ENCODE measurements around the gene HSD3B1.

HSD3B1 gene

DNA sequence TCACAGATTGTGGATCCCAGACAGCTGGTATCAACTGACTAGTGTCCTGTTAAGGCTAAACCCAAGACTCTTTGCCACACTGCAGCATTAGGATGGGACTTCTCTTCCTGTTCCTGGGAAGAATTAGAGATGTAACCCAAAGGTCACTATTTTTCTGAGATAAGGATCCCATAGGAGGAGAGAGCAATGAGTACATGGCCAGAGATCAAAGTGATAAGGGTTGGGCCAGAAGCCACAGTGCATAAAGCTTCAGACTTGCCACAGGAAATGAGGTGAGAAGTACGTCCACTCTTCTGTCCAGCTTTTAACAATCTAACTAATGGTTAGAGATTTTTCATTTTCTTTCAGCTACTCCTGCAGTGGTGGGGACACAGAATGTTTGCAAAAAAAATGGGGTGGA is at the start of gene HSD3B1:
TSS of gene HSD3B1 (plus strand) at position 270 of the 400 bp plus-strand sequence. CDS start 267 bp downstream, outside the sequence.
- DNase-seq: no peak

DNA sequence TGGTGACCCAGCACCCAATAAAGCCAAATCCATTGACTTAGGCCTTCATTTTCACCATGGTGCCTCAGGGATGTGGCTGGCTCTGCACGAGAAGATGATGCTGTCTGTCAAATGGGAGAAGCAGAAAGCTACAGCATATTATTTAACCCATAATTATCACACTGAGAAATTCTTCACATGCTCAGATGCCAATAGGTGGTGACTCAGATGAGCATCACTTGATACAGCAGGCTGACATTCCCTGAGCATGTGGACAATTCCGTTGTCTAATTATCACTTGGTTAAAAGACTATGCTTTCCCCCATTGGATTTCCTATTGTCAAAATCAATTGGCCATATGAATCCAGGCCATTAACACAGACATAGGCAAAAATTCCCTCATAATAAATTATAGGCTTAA is 44.0 kb upstream of the HSD3B1 start:
- no peak for DNase-seq

DNA sequence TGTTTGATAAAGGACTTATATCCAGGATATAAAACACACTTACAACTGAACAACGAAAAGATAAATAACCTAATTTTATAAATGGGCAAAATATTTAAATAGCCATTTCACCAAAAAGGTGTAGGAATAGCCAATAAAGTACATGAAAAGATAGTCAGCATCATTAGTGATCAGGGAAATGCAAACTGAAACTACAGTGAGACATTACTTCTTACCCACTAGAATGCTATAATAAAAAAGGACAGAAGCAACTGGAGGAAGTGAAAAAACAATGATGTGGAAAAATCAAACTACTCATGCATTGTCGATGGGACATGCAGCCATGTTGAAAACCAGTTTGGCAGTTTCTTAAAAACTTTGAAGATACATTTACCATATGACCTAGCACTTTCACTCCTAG is 43.4 kb upstream of the HSD3B1 start:
- no peak for DNase-seq

DNA sequence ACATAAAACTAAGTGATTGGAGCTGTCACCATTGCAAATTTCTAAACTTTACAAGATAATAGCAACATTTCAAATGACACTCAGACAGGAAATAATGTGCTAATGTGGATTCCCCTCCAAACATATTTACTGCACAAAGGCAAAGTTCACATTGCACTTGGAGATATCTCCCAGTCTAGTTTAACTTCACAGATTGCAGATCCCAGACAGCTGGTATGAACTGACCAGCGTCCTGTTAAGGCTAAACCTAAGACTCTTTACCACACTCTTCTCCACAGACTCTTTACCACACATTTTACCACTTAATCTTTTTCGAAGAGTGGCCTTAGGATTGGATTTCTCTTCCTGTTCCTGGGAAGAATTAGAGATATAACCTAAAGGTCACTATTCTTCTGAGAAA is 40.6 kb upstream of the HSD3B1 start:
- DNase-seq: no peak

DNA sequence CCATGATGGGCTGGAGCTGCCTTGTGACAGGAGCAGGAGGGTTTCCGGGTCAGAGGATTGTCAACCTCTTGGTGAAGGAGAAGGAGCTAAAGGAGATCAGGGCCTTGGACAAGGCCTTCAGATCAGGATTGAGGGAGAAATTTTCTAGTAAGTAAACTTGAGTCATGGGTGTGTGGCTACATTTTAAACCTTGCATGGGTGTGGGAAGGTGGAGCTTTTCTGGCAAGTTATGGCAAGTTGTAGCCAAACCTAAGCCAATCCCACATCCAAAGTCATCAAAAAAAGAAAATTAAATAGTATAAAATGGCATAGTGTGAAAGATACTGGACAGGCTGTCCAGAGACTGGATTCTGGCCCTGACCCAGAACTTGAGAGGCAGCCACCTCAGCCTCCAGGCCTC is 39.8 kb upstream of the HSD3B1 start:
- DNase-seq: no peak

DNA sequence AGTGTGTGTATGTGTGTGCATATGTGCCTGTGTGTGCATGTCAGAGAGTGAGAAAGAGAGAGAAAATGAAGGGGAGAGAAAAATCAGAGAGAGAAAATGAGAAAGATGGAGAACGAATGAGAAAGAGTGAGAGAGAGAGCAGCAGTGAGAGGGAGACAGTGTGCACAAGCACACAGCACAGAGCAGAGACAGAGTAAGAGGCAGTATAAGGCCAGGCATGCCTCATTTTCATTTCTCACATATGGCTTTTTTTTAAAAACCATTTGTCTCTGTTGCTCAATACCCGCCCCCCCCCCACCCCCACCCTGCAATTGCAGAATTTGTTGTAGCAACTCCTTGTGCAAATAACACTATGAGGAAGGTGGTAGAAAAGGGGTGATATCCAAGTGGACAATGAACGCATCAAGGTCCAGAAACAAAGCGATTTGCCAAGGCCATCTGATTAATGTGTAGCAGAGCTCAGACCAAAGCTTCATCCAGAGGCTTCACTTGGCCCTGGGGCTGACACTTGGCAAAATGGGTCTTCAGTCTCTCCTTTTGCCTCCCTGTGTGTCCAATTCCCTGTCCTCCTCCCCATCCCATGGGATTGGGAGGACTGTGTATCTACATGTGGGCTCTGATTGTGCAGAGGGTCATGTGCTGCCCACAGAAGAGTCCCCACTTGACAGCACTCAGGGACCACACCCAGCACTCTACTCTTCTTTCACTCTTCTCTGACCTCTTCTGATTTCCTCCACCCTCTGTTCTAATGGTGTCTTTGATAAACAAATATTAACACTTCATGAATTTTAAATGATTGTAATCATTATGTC is 38.9 kb upstream of the HSD3B1 start:
- no peak for DNase-seq

DNA sequence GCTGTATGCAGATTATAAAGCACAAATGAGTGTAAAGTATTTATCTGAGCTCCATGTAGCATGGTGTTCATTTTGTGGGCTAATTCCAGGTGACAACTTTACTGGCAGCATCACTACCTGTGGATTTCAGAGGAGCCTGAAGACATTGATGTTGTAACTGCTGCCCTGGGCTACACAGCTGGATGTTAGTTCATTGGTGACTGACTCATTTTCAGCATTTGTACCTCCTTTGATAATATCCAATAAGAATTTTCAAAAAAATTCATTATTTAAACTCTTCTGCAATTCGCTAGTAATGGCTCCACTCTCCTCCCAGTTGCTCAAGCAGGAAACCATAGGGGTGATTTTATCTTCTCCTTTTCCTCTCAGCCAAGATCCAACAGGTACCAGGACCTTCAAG is 37.3 kb upstream of the HSD3B1 start:
- no peak for DNase-seq

DNA sequence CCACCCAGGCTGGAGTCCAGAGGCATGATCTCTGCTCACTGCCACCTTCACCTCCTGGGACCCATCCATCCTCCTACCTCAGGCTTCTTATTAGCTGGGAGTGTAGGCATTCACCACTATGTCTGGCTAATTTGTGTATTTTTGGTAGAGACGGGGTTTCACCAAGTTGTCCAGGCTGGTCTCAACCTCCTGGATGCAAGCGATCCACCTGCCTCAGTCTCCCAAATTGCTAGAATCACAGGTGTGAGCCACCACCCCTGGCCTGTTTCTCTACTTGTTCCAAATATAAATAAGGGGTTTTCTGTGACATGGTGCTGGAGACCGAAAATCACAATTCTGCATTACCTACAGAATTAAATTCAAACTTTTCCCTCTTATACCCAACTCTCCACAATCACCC is 36.6 kb upstream of the HSD3B1 start:
- DNase-seq: no peak

DNA sequence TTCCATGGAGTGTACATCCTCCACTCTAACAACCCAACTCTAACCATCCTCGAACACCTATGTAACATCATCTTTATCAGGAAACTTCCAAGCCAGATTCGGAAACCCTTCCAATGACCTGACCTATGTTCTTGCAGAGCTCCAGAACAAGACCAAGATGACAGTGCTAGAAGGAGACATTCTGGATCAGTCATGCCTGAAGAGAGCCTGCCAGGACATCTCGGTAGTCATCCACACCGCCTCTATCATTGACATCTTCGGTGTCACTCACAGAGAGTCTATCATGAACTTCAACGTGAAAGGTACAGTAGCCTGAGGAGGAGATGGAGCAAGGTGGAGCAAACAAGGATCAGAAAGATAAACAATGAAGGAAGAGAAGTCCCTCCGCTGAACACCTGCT is 36.1 kb upstream of the HSD3B1 start:
- no peak for DNase-seq

DNA sequence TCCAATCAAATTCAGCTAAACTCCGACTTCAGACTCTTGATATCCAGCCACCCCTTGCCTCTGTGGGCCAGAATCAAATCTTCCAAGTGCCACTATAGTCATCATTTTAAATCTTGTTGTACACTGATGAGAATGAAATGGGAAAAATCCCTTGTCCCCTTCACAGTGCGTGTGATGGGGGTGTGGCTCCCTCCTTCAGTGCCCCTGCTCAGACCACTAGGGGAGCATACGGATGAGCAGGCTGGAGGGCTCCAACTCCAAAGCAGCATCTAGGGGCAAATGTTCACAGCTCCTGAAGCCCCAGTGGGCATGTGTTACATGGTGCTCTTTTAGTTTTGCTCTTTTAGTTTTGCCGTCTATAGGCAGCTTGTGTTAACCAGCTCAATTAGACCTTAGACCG is 35.4 kb upstream of the HSD3B1 start:
- no peak for DNase-seq

DNA sequence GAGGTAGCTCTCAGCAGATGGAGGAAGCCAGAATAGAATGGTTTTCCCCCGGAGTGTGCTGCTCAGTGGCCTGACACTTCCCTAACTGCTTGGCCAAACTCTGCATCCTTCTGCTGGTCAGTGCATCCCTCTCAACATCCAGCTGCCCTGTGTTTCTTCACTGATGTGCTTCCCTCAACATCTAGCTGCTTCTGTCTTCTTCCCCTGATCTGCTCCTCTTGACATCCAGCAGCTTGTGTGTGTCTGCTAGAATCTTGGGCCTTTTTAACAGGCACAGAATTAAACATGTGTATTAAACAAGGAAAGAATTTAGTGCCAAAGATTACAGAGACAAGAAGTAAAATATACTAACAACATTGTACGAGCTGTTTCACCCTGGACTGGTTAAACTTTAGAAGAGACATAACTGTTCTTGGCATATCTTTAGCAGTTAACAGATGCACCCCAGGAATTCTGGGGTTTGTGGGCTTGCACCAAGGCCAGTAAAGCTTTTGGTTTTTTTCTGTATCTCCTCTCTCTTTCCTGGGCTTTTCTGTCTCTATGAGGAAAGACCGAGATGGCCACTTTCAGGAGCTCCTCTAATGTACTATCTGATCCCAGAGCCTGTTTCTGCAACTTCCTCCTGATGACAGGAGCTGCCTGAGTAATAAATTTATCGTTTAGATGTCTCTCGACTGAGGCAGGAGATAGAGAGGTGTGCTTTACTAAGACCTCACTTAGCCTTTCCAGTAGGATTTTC is 34.8 kb upstream of the HSD3B1 start:
- DNase-seq: no peak

DNA sequence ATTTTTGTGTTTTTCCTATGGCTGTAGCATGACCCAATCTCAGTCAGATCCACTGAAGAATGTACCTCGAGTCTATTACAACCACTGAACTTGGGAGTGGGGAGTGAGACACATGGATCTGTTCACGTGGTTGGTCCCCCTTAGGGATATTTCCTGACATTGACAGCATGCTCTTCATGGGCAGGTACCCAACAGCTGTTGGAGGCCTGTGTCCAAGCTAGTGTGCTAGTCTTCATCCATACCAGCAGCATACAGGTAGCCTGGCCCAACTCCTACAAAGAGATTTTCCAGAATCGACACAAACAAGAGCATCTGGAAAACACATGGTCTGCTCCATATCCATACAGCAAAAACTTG is 34.2 kb upstream of the HSD3B1 start:
- DNase-seq: no peak

DNA sequence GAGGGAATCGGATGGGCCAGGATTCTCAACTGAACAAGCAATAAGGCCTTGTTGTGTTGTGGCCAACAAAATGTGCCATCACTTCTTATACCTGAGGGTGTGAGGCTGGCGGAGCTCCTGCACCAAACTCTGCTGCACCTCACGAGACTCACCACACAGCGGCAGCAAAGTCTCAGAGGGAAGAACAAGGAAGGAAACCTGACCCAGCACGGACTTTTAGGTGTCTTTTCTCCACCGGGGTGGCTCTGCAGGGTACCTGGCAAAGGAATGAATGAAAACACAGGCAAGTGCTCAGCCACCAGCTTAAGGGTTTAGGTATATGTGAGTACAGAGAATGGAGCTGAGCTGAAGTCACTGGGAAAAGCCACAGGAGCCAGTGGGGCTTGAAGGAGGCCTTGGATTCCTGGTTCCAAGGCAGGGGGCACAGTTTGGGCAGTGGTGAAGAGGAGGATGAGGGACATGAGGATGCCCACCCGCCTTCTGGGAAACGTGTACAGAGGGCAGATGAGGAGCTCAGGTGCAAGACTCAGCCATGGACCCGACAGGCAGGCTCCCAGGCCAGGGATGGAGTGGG is 31.1 kb upstream of the HSD3B1 start:
- peak; percentile 37 to 61 for DNase-seq

DNA sequence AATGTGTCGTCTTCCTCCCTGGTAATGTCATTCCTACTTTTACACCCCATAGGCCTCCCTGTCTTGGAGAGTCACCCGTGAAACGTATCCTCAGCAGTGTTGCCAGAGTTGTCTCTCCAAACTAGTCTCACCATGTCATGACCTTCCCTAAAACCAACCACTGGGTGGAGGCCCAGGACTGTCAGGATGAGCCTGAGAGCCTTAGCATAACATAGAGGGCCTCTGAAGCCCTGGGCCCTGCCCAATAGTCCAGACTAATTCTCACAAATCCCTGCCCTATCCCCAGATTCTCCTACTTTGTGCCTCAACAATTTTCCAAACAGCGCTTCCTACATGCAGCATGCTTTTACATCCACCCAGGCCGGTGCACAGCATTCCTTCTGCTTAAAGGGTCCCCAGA is 29.3 kb upstream of the HSD3B1 start:
- no peak for DNase-seq

DNA sequence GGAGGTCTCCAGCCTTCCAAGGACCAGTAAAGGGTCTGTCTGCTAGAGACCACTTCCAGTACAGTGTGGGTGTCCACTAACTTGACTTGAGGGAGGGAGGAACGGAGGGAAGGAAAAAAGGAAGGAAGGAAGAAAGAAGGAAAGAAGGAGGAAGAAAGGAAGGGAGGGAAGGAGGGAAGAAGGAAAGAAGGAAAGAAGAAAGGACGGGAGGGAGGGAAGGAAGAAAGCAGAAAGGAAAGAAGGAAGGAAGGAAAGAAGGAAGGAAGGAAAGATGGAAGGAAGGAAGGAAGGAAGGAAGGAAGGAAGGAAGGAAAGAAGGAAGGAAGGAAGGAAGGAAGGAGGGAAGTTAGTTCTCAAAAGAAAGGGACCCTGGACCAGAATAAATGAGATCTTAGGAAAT is 26.8 kb upstream of the HSD3B1 start:
- no peak for DNase-seq

DNA sequence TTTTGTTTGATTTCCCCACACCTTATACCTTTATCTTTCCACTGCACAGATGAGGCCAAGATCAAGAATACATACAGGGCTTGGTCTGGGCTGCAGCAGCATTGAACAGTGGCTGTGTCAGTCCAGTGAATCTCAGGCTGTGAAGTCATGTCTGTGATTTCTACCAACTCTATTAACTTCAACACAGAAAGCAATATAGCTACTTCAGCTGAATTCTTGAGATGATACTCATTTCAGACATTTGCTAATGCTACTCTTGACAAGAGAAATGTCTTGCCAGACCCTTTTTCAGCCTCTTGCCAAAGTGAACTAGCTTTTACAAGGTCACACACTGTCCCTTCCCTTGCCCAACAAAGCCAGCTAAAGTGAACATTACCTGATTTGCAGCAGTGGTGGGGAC is 25.1 kb upstream of the HSD3B1 start:
- no peak for DNase-seq

DNA sequence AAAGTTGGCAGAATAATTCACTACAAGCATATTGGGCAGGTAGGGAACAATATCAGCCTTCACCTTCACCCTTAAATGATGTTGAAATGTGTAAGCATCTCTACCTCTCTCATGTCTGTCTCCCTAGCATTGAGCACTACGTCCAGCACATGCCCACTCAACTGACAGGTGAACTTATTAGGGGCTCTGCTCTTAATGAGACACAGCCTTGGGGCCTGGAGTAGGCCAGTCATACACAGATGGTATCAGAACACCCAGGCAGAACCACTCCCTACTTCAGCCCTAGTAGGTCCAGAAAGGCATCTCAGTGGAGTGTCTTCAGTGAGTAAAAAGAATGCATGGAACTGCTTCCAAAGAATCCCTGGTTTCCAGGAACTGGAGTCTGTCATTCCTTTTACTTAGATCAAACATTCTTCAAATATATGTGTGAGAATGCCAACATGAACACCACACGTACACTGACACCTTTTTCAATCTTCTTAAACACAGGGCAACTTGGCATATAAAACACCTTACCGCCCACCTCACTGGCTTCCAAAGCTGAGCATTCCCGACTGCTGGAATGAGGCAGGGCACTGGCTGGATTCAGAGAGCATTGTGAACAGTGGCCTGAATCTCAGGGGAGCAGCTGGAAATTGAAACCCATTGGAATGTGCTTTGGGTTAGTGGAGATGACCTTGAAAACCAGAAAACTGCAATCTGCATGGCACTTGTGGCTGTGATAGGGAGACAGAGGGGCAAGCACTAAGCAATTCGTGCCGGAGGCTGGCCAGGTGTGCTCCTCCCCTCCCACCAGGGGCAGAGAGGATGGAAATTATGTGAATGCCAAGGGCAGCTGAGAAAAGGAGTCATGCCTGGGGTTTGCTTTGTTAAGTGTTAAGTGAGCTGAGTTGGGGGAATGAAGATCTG is 24.2 kb upstream of the HSD3B1 start:
- DNase-seq: no peak

DNA sequence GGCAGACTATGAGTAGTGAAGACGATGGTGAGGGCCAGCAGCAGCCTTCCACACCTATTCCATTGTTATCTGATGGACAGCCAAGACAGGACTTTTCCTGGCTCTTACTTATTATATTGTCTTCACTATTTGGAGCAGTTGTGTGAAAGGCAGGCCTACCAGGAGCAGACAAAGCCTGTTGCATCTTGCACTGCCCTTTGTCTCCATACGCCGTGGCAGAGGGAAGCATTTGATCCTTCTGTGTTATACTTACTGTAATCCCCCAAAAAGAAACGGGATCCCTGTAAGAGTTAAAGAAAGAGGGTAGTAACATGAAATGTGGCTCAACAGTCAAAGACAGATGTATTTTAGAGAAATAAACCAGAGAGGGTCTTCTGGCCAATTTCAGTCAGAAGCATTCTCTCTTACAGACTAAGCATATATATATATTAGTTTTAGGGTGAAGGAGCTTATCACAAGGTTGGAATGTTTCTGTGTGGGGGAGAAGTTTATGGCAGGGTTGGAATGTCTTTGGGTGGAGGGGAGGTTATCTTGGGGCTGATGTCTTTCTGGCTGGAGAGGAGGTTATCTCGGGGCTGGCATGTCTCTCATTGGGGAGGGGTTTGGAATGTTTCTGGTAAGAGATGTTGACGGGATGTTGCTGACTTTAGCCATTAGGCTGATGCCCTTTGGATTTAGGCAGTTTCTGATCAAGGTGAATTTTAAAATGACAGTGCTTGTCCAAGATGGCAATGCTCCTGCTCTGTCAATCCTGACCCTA is 23.4 kb upstream of the HSD3B1 start:
- no peak for DNase-seq

DNA sequence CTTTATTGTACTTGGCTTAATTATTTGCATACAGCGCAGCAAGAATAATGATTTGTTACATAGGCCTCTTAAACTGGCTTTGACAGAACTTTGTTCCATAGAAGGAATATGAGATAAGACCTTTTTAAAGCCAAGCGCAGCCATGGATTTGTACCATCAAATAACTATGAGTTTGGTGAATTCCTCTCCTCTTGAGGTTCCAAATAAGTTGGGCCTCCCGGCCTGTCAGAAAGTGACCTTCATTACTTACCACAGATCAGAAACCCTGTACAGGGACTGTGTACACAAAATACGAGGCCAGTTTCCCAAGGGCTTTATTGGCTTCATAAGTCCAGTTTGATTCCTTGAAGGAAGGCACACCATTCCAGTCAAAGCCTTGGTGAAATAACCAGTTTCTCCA is 21.8 kb upstream of the HSD3B1 start:
- no peak for DNase-seq

DNA sequence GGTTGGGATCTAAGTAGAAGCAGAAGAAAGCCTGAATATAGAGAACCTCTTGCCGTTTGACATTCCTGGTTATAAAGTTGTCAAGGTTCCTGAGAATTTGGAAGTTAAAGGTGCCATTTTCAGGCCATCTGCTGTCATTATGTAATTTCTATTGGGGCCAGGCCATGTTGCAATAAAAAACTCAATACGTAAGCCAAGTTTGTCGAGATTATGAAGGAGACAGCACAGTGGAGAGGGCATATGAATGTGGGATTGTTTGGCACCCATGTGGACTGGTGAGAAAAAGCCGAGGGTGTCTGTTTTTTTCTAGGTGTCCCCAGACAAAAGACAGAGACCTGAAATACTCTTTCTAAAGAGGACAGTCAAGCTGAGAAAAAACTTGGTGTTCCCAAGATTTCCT is 18.8 kb upstream of the HSD3B1 start:
- no peak for DNase-seq

DNA sequence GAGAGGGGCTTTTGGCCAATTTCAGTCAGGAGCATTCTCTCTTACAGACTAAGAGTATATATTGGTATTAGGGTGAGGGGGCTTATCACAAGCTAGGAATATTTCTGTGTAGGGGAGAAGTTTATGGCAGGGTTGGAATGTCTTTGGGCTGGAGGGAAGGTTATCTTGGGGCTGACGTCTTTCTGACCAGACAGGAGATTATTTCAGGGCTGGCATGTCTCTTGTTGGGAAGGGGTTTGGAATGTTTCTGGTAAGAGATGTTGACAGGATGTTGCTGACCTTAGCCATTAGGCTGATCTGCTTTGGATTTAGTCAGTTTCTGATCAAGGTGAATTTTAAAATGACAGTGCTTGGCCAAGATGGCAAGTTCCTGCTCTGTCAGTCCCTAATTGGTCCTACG is 17.8 kb upstream of the HSD3B1 start:
- no peak for DNase-seq

DNA sequence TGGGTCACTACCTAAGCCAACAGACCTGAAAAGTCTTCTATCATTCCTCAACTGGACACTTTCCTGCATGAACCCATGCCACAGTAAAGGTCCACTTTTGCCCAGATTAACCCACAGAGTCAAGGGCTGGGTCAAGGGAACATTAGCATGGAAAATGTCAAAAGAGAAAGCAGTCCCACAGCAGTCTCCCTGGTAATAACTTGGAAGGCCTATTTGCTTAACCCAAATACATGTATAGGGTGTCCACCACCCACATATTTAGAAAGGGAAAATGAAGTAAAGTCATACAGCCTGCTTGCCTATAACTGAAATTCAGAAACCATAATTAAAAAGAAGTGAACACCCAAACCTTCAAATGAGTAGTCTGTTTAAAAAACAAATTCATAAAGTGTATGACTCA is 16.1 kb upstream of the HSD3B1 start:
- DNase-seq: no peak

Data from SHP77 (cell line).